ENCODE measurements around the gene FRMD3. TPM values are rescaled to one million over a fixed set of nuclear protein-coding genes. Genes with fewer than 3 reads are reported as not detected.

The FRMD3 gene
- total and polyA plus RNA-seq, 2 donors (not counting 3 experiments of a cell fraction or from before 2014, with no cell fraction given) = 3.0 to 6.1 TPM

- no peaks in the 10 kb centered on the region for H3K4me1 ChIP-seq (ENCODE audit: control insufficient read depth, extremely low read depth, insufficient read depth, low read length)
- no peak overlapping the region for H3K4me2 ChIP-seq (ENCODE audit: insufficient read depth, low read length)
- H2AFZ ChIP-seq (ENCODE audit: low read depth, low read length) = no peak overlapping the region
- intact Hi-C loops (cut with micrococcal nuclease) = loop anchor here (1.0 kb wide), 4 partner anchors 210 to 345 kb away; no protein-coding TSS in a partner anchor
- DNase-seq (ENCODE audit: low read depth, low spot score) (peak; percentile 65), FAIRE-seq (peak; percentile 67)
- no peaks in the 10 kb centered on the region for H3K36me3 ChIP-seq (ENCODE audit: control insufficient read depth in 2 of 2, extremely low read depth in 1 of 2, insufficient read depth in 2 of 2, low read length in 2 of 2)
- ChIA-PET POLR2A (no interaction called here), CTCF (interaction anchor here (0.5 to 10.8 kb wide), 62 partner anchors 9 to 782 kb away, joined by 3 to 280 read pairs (median 4); partner anchors contain the start of gene IDNK)
- dilution Hi-C loops (cut with MboI; ENCODE audit: extremely low pct_ligation_motif_present, low sequenced_read_pairs) = no loop called here
- H4K20me1 ChIP-seq (replicated peaks; ENCODE audit: control insufficient read depth, extremely low read depth, insufficient read depth, low read length) = no peaks in the 10 kb centered on the region
- no peak overlapping the region for H3K9ac ChIP-seq (replicated peaks; ENCODE audit: extremely low read depth, insufficient read depth, low read length)
- H3K79me2 ChIP-seq (ENCODE audit: control insufficient read depth, insufficient read depth, low read length) = no peaks in the 10 kb centered on the region
- H3K9me3 ChIP-seq (replicated peaks; ENCODE audit: control insufficient read depth, insufficient read depth, low read length) = no peaks in the 10 kb centered on the region
- H3K27me3 ChIP-seq (ENCODE audit: control insufficient read depth in 2 of 2, insufficient read depth in 2 of 2, low read length in 2 of 2) = peaks cover 2% of the 10 kb centered on the region in 2 experiments
- H3K9me1 ChIP-seq (replicated peaks; ENCODE audit: control insufficient read depth, extremely low read depth, insufficient read depth, low read length) = no peaks in the 10 kb centered on the region
- H3K4me3 ChIP-seq (replicated peaks in 1 of 3; ENCODE audit: insufficient read depth in 1 of 3, low read depth in 1 of 3, low read length in 3 of 3) = no peak overlapping the region
- TF ChIP-seq, protein P1, sequence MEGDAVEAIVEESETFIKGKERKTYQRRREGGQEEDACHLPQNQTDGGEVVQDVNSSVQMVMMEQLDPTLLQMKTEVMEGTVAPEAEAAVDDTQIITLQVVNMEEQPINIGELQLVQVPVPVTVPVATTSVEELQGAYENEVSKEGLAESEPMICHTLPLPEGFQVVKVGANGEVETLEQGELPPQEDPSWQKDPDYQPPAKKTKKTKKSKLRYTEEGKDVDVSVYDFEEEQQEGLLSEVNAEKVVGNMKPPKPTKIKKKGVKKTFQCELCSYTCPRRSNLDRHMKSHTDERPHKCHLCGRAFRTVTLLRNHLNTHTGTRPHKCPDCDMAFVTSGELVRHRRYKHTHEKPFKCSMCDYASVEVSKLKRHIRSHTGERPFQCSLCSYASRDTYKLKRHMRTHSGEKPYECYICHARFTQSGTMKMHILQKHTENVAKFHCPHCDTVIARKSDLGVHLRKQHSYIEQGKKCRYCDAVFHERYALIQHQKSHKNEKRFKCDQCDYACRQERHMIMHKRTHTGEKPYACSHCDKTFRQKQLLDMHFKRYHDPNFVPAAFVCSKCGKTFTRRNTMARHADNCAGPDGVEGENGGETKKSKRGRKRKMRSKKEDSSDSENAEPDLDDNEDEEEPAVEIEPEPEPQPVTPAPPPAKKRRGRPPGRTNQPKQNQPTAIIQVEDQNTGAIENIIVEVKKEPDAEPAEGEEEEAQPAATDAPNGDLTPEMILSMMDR (IDR thresholded peaks at IDR 0.05; ENCODE audit: extremely low read depth in 1 of 2, insufficient read depth in 1 of 2, low read depth in 1 of 2, low read length in 2 of 2) = peak; percentile 70 to 75
- no peak for TF ChIP-seq JUN (IDR thresholded peaks at IDR 0.05; ENCODE audit: borderline replicate concordance, insufficient read depth, insufficient read length, low read depth)
- no peak overlapping the region for H3K27ac ChIP-seq (ENCODE audit: insufficient read depth, low read depth, low read length)
- BruUV-seq (replicated peaks) = no TSS peak
Observed at GRCh38 chr9:83544002-83544698, 5.9 kb upstream of the FRMD3 start.

GRCh38 chr9:83538890-83539238, 663 bp upstream of the FRMD3 start:
- Histone ChIP-seq H3K9me3 (replicated peaks; ENCODE audit: control insufficient read depth, insufficient read depth, low read length) (no peaks in the 10 kb centered on the region), H4K20me1 (replicated peaks; ENCODE audit: control insufficient read depth, extremely low read depth, insufficient read depth, low read length) (no peaks in the 10 kb centered on the region), H3K9ac (replicated peaks; ENCODE audit: extremely low read depth, insufficient read depth, low read length) (no peak overlapping the region), H3K27me3 (ENCODE audit: control insufficient read depth in 2 of 2, insufficient read depth in 2 of 2, low read length in 2 of 2) (peaks cover 8 to 19% of the 10 kb centered on the region in 2 experiments), H3K27ac (ENCODE audit: insufficient read depth, low read depth, low read length) (no peak overlapping the region), H3K79me2 (ENCODE audit: control insufficient read depth, insufficient read depth, low read length) (no peaks in the 10 kb centered on the region), H3K4me2 (ENCODE audit: insufficient read depth, low read length) (peak overlapping the region; percentile 80), H3K4me3 (replicated peaks in 1 of 3; ENCODE audit: insufficient read depth in 1 of 3, low read depth in 1 of 3, low read length in 3 of 3) (peak overlapping the region in 2 of 3 experiments; percentile 36 to 40), H3K9me1 (replicated peaks; ENCODE audit: control insufficient read depth, extremely low read depth, insufficient read depth, low read length) (no peaks in the 10 kb centered on the region), H3K4me1 (ENCODE audit: control insufficient read depth, extremely low read depth, insufficient read depth, low read length) (peaks cover 6% of the 10 kb centered on the region), H2AFZ (ENCODE audit: low read depth, low read length) (peak overlapping the region; percentile 65), H3K36me3 (ENCODE audit: control insufficient read depth in 2 of 2, extremely low read depth in 1 of 2, insufficient read depth in 2 of 2, low read length in 2 of 2) (no peaks in the 10 kb centered on the region)
- intact Hi-C loops (cut with micrococcal nuclease) (loop anchor here (1.0 to 5.0 kb wide), 3 partner anchors 272 to 340 kb away; no protein-coding TSS in a partner anchor), dilution Hi-C loops (cut with MboI; ENCODE audit: extremely low pct_ligation_motif_present, low sequenced_read_pairs) (no loop called here)
- BruUV-seq (replicated peaks) = no TSS peak
- no peak for FAIRE-seq
- ChIA-PET CTCF (interaction anchor here (0.7 to 10.8 kb wide), 9 partner anchors 11 to 337 kb away, joined by 3 to 267 read pairs (median 4); no protein-coding TSS in a partner anchor), POLR2A (no interaction called here)
- TF ChIP-seq EZH2 (IDR thresholded peaks at IDR 0.05; ENCODE audit: borderline replicate concordance, low read depth, low read length, severe bottlenecking) = no peak
- TF ChIP-seq POLR2A (IDR thresholded peaks at IDR 0.05; ENCODE audit: low read depth, low read length) = no peak
- no peak for TF ChIP-seq JUN (IDR thresholded peaks at IDR 0.05; ENCODE audit: borderline replicate concordance, insufficient read depth, insufficient read length, low read depth)
- no peak for TF ChIP-seq MYC (IDR thresholded peaks at IDR 0.05; ENCODE audit: low read depth, low read length)
- TF ChIP-seq, protein P1 (IDR thresholded peaks at IDR 0.05; ENCODE audit: extremely low read depth in 1 of 2, insufficient read depth in 1 of 2, low read depth in 1 of 2, low read length in 2 of 2) = no peak
- TF ChIP-seq FOS (IDR thresholded peaks at IDR 0.05; ENCODE audit: borderline replicate concordance, insufficient read depth, low read length) = no peak
- no peak for TF ChIP-seq GATA2 (IDR thresholded peaks at IDR 0.05; ENCODE audit: insufficient read depth, insufficient read length, low read depth, low read length)
- no peak for TF ChIP-seq POLR2AphosphoS5 (IDR thresholded peaks at IDR 0.05; ENCODE audit: insufficient read depth, low read depth, low read length)
- TF ChIP-seq, protein P2, sequence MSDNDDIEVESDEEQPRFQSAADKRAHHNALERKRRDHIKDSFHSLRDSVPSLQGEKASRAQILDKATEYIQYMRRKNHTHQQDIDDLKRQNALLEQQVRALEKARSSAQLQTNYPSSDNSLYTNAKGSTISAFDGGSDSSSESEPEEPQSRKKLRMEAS (IDR thresholded peaks at IDR 0.05; ENCODE audit: insufficient read depth, insufficient read length) = no peak
- DNase-seq (ENCODE audit: low read depth, low spot score) = no peak

All from endothelial cell of umbilical vein (primary cell).